ENCODE measurements around the gene PAK4.

DNA sequence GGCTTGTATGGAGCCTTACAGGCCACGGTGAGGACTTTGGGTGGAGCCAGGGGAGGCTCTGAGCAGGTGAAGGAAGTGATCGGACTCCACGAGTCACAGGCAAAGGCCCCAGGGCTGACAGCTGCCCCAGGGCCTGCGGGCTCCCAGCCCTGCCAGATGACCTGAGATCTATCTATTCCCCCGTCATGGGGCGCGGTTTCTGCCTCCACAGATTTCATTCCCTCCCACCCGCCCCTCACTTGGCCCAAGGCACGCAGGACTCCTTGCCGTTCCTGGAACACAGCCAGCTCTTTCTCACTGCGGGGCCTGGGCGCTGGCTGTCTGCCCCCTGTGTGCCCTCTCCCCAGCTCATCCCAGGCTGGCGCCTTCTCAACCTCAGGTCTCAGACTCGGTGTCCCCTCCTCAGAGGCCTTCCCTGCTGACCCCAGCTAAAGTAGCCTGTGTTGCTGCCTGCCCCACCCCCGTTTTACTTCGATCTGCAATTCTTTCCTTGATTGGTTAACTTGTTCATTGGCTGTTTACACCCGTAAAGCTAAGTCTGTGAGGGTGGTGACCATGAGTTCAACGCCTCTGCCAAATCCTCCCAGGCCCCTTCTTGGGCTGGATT lies 13.9 kb upstream of the PAK4 start:
- TF ChIP-seq CTCF (optimal IDR thresholded peaks at IDR 0.05 in 1 of 3, IDR thresholded peaks at IDR 0.05 in 1 of 3, conservative IDR thresholded peaks at IDR 0.05 in 1 of 3; ENCODE audit: extremely low read depth in 1 of 3, insufficient read depth in 2 of 3, low read length in 3 of 3) (no peak), EZH2 (IDR thresholded peaks at IDR 0.05; ENCODE audit: low read length) (no peak)
